Left ventricle myocardium inferior (tissue), 1 donor: ENCODE data around the gene ASGR1. TPM values are rescaled to one million over a fixed set of nuclear protein-coding genes. Genes with fewer than 3 reads are reported as not detected.

Source experiments
- DNase-seq: peaks from one replicate; pipeline ENCODE4 v3.0.0-alpha.2; 2020
- H3K27ac ChIP-seq: fragments of 200-600 bp; replicated peaks from 2 replicates; pipeline ENCODE4 v1.8.0; 2021
- H3K27me3 ChIP-seq: fragments of 200-600 bp; 2 replicates; pipeline ENCODE4 v1.8.0; 2021; ENCODE audit warnings: low read depth
- H3K36me3 ChIP-seq: fragments of 200-600 bp; 2 replicates; pipeline ENCODE4 v1.8.0; 2021
- H3K4me1 ChIP-seq: fragments of 200-600 bp; 2 replicates; pipeline ENCODE4 v1.8.0; 2021
- H3K4me3 ChIP-seq: fragments of 200-600 bp; 2 replicates; pipeline ENCODE4 v1.8.0; 2021; ENCODE audit warnings: mild to moderate bottlenecking, moderate library complexity
- H3K9me3 ChIP-seq: fragments of 200-600 bp; replicated peaks from 2 replicates; pipeline ENCODE4 v1.8.0; 2021
- CTCF ChIP-seq: fragments of 200-600 bp; IDR thresholded peaks from 2 replicates; pipeline ENCODE4 v1.8.0; 2021; ENCODE audit warnings: antibody characterized with exemption, mild to moderate bottlenecking, borderline replicate concordance
- intact Hi-C: fragments of 100-400 bp; cut with micrococcal nuclease; formaldehyde crosslinking; loops from one replicate; pipeline ENCODE4 v1.11.0; 2022
- total RNA-seq: library from RNA; stranded (reverse); fragmentation: NEBNext Ultra II Directional; extraction: Animal tissue kit (Norgen Biotek cat#: 25700); gene quantifications from one replicate; pipeline ENCODE4 v1.2.1, GENCODE V29; 2021
- donor health status: DM: no; HTN: yes; CAD: no; lungs with severe emphysema.

Gene ASGR1
- total RNA-seq, 1 donor from 2014 or later: 0.14 TPM

DNA sequence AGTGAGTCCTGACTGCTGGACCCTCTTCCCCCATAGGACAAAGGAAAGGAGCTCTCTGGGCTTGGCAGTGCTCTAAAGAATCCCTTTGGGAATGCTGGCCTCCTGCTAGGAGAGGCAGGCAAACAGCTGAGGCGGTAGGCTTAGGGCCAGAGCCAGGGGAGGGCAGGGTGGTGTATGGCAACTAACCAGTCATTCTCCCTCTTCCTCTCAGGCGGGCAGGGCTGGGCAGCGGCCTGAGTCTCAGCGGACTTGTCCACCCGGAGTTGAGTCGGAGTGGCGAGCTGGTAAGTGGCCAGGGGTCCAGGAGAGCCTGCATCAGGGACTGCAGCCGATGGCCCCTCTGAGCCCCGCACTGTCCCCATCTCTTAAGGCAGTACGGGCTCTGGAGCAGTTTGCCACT is 44.9 kb upstream of the ASGR1 start:
- Histone ChIP-seq H3K27ac (peak overlapping the region; percentile 42), H3K36me3 (peaks cover 86% of the 10 kb centered on the region)
- DNase-seq: no peak

DNA sequence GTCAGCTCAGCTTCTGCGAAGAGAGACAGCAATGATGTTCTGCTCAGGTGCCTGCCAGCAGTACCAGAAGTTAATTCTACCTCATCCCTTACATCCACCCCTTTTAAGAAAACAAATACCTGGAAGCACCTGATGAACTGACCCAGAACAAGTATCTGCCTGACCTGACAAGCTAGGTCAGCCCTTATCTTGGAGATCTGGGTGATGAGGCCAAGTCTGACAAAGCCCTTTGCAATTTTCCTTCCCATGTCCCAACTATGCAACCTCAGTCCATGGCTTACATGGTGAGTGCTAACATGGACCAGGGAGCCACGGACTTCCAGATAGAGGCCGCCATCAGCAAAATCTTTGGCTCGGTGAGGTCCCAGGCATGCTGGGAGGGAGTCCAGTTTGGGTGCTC is 44.2 kb upstream of the ASGR1 start:
- no peaks in the 10 kb centered on the region for H3K9me3 ChIP-seq
- no peak overlapping the region for H3K4me3 ChIP-seq
- DNase-seq: no peak
- intact Hi-C loops: no loop called here
- peaks cover 74% of the 10 kb centered on the region for H3K4me1 ChIP-seq
- peaks cover 78% of the 10 kb centered on the region for H3K36me3 ChIP-seq
- no peak for TF ChIP-seq CTCF
- no peaks in the 10 kb centered on the region for H3K27me3 ChIP-seq
- peak overlapping the region; percentile 42 for H3K27ac ChIP-seq

More for the DNA sequence above, 44.9 kb upstream of the ASGR1 start:
- peak overlapping the region; percentile 4 for H3K4me3 ChIP-seq
- H3K9me3 ChIP-seq: no peaks in the 10 kb centered on the region
- no peak for TF ChIP-seq CTCF
- intact Hi-C loops: no loop called here
- peaks cover 67% of the 10 kb centered on the region for H3K4me1 ChIP-seq
- H3K27me3 ChIP-seq: no peaks in the 10 kb centered on the region

DNA sequence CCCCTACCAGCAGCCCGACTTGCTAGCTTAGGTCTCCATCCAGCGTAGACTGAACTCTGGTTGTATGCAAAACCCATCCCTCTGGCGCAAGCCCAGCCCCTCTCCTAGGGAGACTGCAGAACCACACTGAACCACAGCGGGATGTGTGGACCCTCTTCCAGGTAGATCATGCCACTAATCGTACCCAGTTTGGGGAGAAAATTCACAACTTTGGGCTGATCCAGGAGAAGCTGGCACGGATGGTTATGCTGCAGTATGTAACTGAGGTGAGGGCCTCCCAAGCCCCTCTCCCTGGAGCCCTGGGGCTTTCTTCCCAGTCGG is 43.8 kb upstream of the ASGR1 start:
- no peak for TF ChIP-seq CTCF
- DNase-seq: no peak
- H3K4me1 ChIP-seq: peaks cover 79% of the 10 kb centered on the region
- H3K4me3 ChIP-seq: no peak overlapping the region
- intact Hi-C loops: no loop called here
- H3K36me3 ChIP-seq: peaks cover 74% of the 10 kb centered on the region
- H3K9me3 ChIP-seq: no peaks in the 10 kb centered on the region
- peak overlapping the region; percentile 42 for H3K27ac ChIP-seq
- H3K27me3 ChIP-seq: no peaks in the 10 kb centered on the region

- no peak for DNase-seq
- H3K9me3 ChIP-seq: no peaks in the 10 kb centered on the region
- TF ChIP-seq CTCF: no peak
- H3K36me3 ChIP-seq: peaks cover 68% of the 10 kb centered on the region
- H3K4me1 ChIP-seq: peaks cover 84% of the 10 kb centered on the region
- no peaks in the 10 kb centered on the region for H3K27me3 ChIP-seq
- H3K27ac ChIP-seq: peak overlapping the region; percentile 98
- intact Hi-C loops: no loop called here
- H3K4me3 ChIP-seq: no peak overlapping the region
Measured at GRCh38 chr17:7222093-7222971, 43.2 kb upstream of the ASGR1 start.

GRCh38 chr17:7221278-7222092 is 42.3 kb upstream of the ASGR1 start:
- TF ChIP-seq CTCF: no peak

More at GRCh38 chr17:7221278-7222092, 42.3 kb upstream of the ASGR1 start:
- H3K4me1 ChIP-seq: peaks cover 92% of the 10 kb centered on the region
- H3K4me3 ChIP-seq: peak overlapping the region; percentile 85
- no peaks in the 10 kb centered on the region for H3K9me3 ChIP-seq
- no peaks in the 10 kb centered on the region for H3K27me3 ChIP-seq
- DNase-seq: no peak
- intact Hi-C loops: no loop called here
- peaks cover 60% of the 10 kb centered on the region for H3K36me3 ChIP-seq
- H3K27ac ChIP-seq: peak overlapping the region; percentile 98
